Measurements from ENCODE around the gene ST6GALNAC4.

The ST6GALNAC4 gene

DNA sequence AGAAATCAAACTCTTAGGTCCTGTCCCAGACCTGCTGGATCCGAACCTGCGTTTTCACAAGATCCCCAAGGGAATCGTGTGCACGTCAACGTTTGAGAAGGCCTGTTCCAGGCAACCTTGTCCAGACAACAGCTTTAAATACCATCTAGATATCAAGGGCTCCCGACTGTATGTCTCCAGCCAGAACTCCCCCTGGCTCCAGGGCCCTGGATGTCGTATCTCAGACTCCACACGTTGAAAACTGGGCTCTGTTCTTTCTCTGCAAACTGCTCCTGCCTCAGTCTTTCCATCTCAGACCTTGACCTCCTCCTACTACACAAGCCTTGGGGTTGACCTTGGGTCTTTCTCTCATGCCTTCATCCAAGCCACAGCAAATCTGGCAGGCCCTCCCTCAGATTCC lies 56.6 kb downstream of the ST6GALNAC4 start:
- TF ChIP-seq EZH2phosphoT487 (IDR thresholded peaks at IDR 0.05; ENCODE audit: borderline replicate concordance, low read length) = no peak
- no peak for TF ChIP-seq CTCF (IDR thresholded peaks at IDR 0.05; ENCODE audit: low read depth, low read length, poor library complexity, severe bottlenecking)
- H3K9me2 ChIP-seq (replicated peaks; ENCODE audit: control insufficient read depth, low read length) = no peaks in the 10 kb centered on the region
- peaks cover 16% of the 10 kb centered on the region for H3F3A ChIP-seq (ENCODE audit: control insufficient read depth, insufficient read depth)
- H3K4me1 ChIP-seq (ENCODE audit: control insufficient read depth, low read length) = peaks cover 29% of the 10 kb centered on the region
- no peak overlapping the region for H3K27ac ChIP-seq (ENCODE audit: low read depth, low read length)
- no peak overlapping the region for H3K4me3 ChIP-seq (ENCODE audit: low read length)
- no peaks in the 10 kb centered on the region for H3K27me3 ChIP-seq (ENCODE audit: control insufficient read depth, low read length)
- no peaks in the 10 kb centered on the region for H3K9me3 ChIP-seq (ENCODE audit: control insufficient read depth, insufficient read depth, low read length)
- H3K79me2 ChIP-seq (ENCODE audit: control insufficient read depth, low read length) = no peaks in the 10 kb centered on the region
- H3K36me3 ChIP-seq (ENCODE audit: control insufficient read depth, low read length) = no peaks in the 10 kb centered on the region
- H3K4me2 ChIP-seq (ENCODE audit: low read length) = no peak overlapping the region
- H4K20me1 ChIP-seq (ENCODE audit: control insufficient read depth, insufficient read depth, low read depth, low read length) = no peaks in the 10 kb centered on the region

GRCh38 chr9:127858041-127858512 lies 58.8 kb downstream of the ST6GALNAC4 start:
- H3K4me1 ChIP-seq (ENCODE audit: control insufficient read depth, low read length) = peaks cover 20% of the 10 kb centered on the region
- no peaks in the 10 kb centered on the region for H3K79me2 ChIP-seq (ENCODE audit: control insufficient read depth, low read length)
- no peak overlapping the region for H3K4me2 ChIP-seq (ENCODE audit: low read length)

More at GRCh38 chr9:127858041-127858512, 58.8 kb downstream of the ST6GALNAC4 start:
- TF ChIP-seq EZH2phosphoT487 (IDR thresholded peaks at IDR 0.05; ENCODE audit: borderline replicate concordance, low read length) = no peak
- TF ChIP-seq CTCF (IDR thresholded peaks at IDR 0.05; ENCODE audit: low read depth, low read length, poor library complexity, severe bottlenecking) = no peak
- H3K36me3 ChIP-seq (ENCODE audit: control insufficient read depth, low read length) = no peaks in the 10 kb centered on the region
- H3K9me3 ChIP-seq (ENCODE audit: control insufficient read depth, insufficient read depth, low read length) = no peaks in the 10 kb centered on the region
- H3K4me3 ChIP-seq (ENCODE audit: low read length) = no peak overlapping the region
- H3K9me2 ChIP-seq (replicated peaks; ENCODE audit: control insufficient read depth, low read length) = no peaks in the 10 kb centered on the region
- H3F3A ChIP-seq (ENCODE audit: control insufficient read depth, insufficient read depth) = peaks cover 11% of the 10 kb centered on the region
- H3K27ac ChIP-seq (ENCODE audit: low read depth, low read length) = no peak overlapping the region
- no peaks in the 10 kb centered on the region for H4K20me1 ChIP-seq (ENCODE audit: control insufficient read depth, insufficient read depth, low read depth, low read length)
- peaks cover 6% of the 10 kb centered on the region; the same call in 1 of the 2 replicates for H3K27me3 ChIP-seq (ENCODE audit: control insufficient read depth, low read length)

Data from DOHH2 (cell line).